Epithelial cell of proximal tubule (primary cell): ENCODE results near the gene GJA4. TPM values are rescaled to one million over a fixed set of nuclear protein-coding genes. Genes with fewer than 3 reads are reported as not detected.

Experiments used
- DNase-seq: peaks from one replicate; pipeline ENCODE4 v3.0.0-alpha.2; 2011; ENCODE audit warnings: low read depth
- H3K4me3 ChIP-seq: 2 replicates; pipeline ENCODE4 v1.5.1; 2011; ENCODE audit warnings: low read depth, mild to moderate bottlenecking, low read length
- CTCF ChIP-seq: conservative IDR thresholded peaks from 2 replicates; pipeline ENCODE4 v1.5.1; 2012; ENCODE audit warnings: low read depth, mild to moderate bottlenecking, low read length
- total RNA-seq: library from RNA; depleted of rRNA; stranded (reverse); fragments of >200 nt; gene quantifications from 2 replicates; pipeline ENCODE4 v1.2.3, GENCODE V29; 2015

GJA4 gene
- total RNA-seq, 1 donor from 2014 or later = not detected

GRCh38 chr1:34833711-34834110 is 40.9 kb downstream of the GJA4 start:
- no peak for DNase-seq
- no peak for TF ChIP-seq CTCF
- no peak overlapping the region for H3K4me3 ChIP-seq

- no peak overlapping the region for H3K4me3 ChIP-seq
- no peak for DNase-seq
- no peak for TF ChIP-seq CTCF
Observed at GRCh38 chr1:34839526-34840305, 46.9 kb downstream of the GJA4 start.

DNA sequence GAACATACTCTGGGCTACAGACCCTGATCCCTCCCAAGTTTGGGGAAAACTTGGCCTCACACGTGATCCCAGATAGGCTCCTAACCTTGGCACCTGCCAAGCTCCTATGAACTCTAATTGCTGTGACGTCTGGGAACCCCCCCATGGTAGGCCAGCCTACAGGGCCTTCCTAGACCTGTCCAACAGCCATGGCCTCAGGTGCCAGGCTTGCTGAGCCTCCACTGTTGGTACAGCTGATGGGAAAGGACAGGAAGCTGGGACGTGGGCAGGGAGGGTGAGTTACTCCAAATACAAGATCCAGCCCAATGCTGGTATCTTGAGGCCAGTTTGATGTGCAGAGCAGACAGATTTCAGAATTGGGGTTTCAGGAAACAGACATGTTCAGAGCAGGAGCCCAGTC is 47.6 kb downstream of the GJA4 start:
- H3K4me3 ChIP-seq = no peak overlapping the region
- no peak for TF ChIP-seq CTCF
- DNase-seq = no peak

GRCh38 chr1:34842073-34842472 is 49.3 kb downstream of the GJA4 start:
- H3K4me3 ChIP-seq = no peak overlapping the region
- TF ChIP-seq CTCF = no peak
- no peak for DNase-seq

DNA sequence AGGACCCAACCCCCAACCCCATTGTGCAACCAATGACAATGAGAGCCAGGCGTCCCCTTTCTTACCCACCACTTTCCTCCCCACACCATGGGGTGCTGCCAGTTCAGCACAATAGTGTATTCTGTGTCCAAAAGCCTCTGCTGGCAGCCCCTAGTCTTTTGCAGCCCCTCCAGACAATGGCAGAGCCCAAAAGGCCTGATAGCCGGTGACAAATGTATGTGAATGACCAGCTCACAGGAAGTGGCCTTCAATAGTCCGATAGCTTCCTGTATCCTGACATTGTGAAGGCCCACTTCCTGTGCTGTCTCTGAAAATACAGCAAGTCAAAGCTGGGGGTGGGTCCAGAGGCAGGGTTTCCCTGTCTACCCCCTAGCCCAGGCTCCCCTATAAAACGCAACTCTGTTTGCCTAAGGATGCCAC is 50.2 kb downstream of the GJA4 start:
- no peak for TF ChIP-seq CTCF
- H3K4me3 ChIP-seq = no peak overlapping the region
- DNase-seq = no peak

DNA sequence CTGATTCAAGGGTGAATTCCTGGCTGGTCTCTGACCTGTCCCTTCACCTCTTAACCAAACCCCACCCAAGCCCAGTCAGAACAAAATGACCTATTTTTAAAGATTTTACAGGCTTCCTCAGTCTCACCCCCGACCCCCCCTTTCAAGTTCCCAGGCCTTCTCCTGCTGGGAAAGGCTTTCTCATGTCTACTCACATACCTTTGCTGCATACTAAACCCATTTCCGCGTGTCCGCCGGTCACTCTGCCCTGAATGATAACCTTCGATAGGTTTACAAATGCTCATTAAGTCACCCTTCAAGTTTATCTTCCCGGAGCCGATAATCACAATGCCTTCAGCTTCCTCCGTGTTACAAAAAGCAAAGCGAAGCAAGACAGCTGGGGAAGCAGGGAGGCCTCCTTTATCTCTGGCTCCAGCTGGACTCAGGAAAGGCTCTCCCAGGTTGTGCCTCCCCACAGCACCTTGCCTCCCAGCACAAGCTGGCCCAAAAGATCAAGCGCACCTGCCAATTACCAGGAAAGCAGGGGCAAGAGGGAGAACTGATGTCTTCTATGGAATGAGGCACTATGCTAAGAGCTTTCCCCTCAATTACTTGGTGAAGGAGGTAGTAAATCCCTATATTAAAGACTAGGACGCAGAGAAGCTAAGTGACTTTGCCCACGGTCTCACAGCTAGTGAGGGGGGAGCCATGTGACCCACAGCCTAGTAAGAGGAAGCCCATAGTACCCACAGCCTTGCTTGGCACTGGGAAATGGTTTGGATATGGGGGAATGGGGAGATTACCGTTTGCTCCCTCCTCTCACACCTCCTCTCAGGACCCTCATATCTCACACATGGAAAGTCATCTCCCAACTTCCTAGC is 50.8 kb downstream of the GJA4 start:
- TF ChIP-seq CTCF = no peak
- DNase-seq = no peak
- H3K4me3 ChIP-seq = no peak overlapping the region

DNA sequence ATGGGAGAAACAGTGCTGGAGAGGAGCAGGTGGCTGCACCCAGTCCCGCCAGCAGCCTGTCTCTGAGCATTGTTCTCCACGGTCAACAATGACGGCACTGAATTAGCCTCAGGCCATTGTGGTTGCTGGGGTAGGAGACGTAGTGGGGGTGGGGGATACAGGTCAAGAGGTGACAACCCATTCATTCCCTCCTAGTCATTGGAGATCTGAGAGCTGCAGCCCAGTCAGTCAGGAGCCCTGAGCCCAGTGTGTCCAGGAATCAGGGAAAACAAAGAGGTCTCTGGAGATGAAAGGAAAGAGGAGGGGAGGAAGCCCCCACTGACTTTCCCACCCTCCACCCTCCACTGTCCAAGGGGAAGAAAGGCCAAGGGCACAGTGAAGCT is 51.4 kb downstream of the GJA4 start:
- no peak overlapping the region for H3K4me3 ChIP-seq
- no peak for TF ChIP-seq CTCF
- DNase-seq = no peak
